Measurements from ENCODE around the gene WDR48. TPM values are rescaled to one million over a fixed set of nuclear protein-coding genes. Genes with fewer than 3 reads are reported as not detected.

Gene WDR48
- total and polyA plus RNA-seq, 9 of the 15 experiments (the other 6 are each of a cell fraction or from before 2014, with no cell fraction given): 26.6 to 70.6 (median 48.0) TPM

DNA sequence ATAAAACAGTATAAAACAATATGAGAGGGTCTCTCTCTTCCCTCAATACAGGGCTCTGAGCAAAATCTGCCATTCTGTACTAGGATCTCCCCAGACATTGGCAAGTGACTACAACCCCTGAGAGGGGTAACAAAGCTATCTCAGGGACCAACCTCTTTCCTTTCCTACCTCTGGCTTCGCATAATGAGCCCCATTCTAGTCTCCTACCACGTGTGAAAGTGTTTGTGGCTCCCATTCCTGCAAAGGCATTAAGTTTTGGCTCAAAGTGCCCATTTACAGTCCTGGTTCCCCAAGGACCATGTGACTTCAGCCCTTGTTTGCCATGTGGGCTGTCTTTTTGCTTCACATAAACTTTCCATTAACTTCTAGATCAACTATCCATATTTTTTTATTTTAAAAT lies 46.5 kb upstream of the WDR48 start (continued):
- TF ChIP-seq MGA (IDR thresholded peaks at IDR 0.05): no peak
